H1 (cell line): ENCODE data around the gene CUTA. TPM values are rescaled to one million over a fixed set of nuclear protein-coding genes. Genes with fewer than 3 reads are reported as not detected.

Experiments used
- CTCF ChIA-PET: fragments of 300-600 bp; sonication (Branson Sonifier 250); formaldehyde crosslinking; loops from one replicate; lab custom pipeline; 2021; ENCODE audit not compliant: partially characterized antibody; lab: Charles Lee
- POLR2A ChIA-PET: fragments of 300-600 bp; sonication (Branson Sonifier 250); formaldehyde crosslinking; loops from one replicate; lab custom pipeline; 2021; ENCODE audit warnings: inconsistent platforms; ENCODE audit not compliant: partially characterized antibody; lab: Charles Lee
- DNase-seq, 2 experiments: peaks; one replicate each; pipeline versions ENCODE4 v3.0.0 to v3.0.0-alpha.2; 2010 to 2022; ENCODE audit warnings: low spot score in 2 of 2, low read depth in 1 of 2, mixed read lengths in 1 of 2
- FAIRE-seq: peaks from 2 replicates; lab custom pipeline; 2011; peaks lifted over from hg19 to GRCh38; lab: Jason Lieb, UNC
- H2AFZ ChIP-seq: 2 replicates; pipeline ENCODE4 v1.8.1; 2012; ENCODE audit warnings: low read length, inconsistent platforms
- H2AK5ac ChIP-seq: 2 replicates; pipeline ENCODE4 v1.6.1; 2013; ENCODE audit warnings: low read depth, low read length
- H2BK120ac ChIP-seq: replicated peaks from 2 replicates; pipeline ENCODE3; 2013; ENCODE audit warnings: low read depth, low read length, inconsistent platforms
- H2BK12ac ChIP-seq: 2 replicates; pipeline ENCODE4 v1.6.1; 2013; ENCODE audit warnings: low read depth, low read length
- H2BK15ac ChIP-seq: 2 replicates; pipeline ENCODE4 v1.6.1; 2013; ENCODE audit warnings: low read length
- H2BK20ac ChIP-seq: 2 replicates; pipeline ENCODE4 v1.6.1; 2013; ENCODE audit warnings: low read length
- H2BK5ac ChIP-seq: 2 replicates; pipeline ENCODE4 v1.6.1; 2013; ENCODE audit warnings: low read depth, low read length
- H3K14ac ChIP-seq: 2 replicates; pipeline ENCODE4 v1.6.1; 2013; ENCODE audit warnings: inconsistent platforms; ENCODE audit not compliant: insufficient read length
- H3K18ac ChIP-seq: 2 replicates; pipeline ENCODE4 v1.6.1; 2013; ENCODE audit warnings: low read length; ENCODE audit errors: extremely low read depth
- H3K23ac ChIP-seq: 2 replicates; pipeline ENCODE4 v1.6.1; 2013; ENCODE audit warnings: inconsistent platforms; ENCODE audit not compliant: insufficient read length
- H3K23me2 ChIP-seq: 2 replicates; pipeline ENCODE4 v1.6.1; 2013; ENCODE audit warnings: low read depth, low read length
- H3K27ac ChIP-seq: 2 replicates; pipeline ENCODE4 v1.6.1; 2011; ENCODE audit warnings: low read depth, low read length, inconsistent platforms
- H3K27me3 ChIP-seq, 4 experiments: replicated peaks in 1 of 4; 1 replicate in 1 of 4; 2 replicates in 3 of 4; pipeline versions ENCODE4 v1.6.1 to v1.8.1; 2011 to 2013; ENCODE audit warnings: low read length in 3 of 4, mild to moderate bottlenecking in 3 of 4, inconsistent platforms in 2 of 4, mixed read lengths in 2 of 4, moderate library complexity in 1 of 4; ENCODE audit not compliant: control insufficient read depth in 3 of 4, insufficient read depth in 3 of 4; ENCODE audit errors: extremely low read depth in 1 of 4
- H3K36me3 ChIP-seq, 4 experiments: 2 replicates each; pipeline versions ENCODE4 v1.6.1 to v1.8.1; 2011 to 2013; ENCODE audit warnings: mild to moderate bottlenecking in 4 of 4, low read length in 3 of 4, moderate library complexity in 2 of 4, control low read depth in 1 of 4, inconsistent platforms in 1 of 4; ENCODE audit not compliant: insufficient read depth in 4 of 4, control insufficient read depth in 2 of 4
- H3K4ac ChIP-seq: replicated peaks from 2 replicates; pipeline ENCODE3; 2013; ENCODE audit warnings: low read length, low read depth, mixed read lengths, inconsistent platforms; ENCODE audit not compliant: insufficient read length
- H3K4me1 ChIP-seq, 4 experiments: replicated peaks in 1 of 4; 1 replicate in 1 of 4; 2 replicates in 3 of 4; pipeline versions ENCODE4 v1.6.1 to v1.8.1; 2011 to 2013; ENCODE audit warnings: low read length in 3 of 4, inconsistent platforms in 2 of 4, mixed read lengths in 1 of 4; ENCODE audit not compliant: insufficient read depth in 4 of 4, control insufficient read depth in 3 of 4
- H3K4me2 ChIP-seq, 2 experiments: 2 replicates each; pipeline versions ENCODE4 v1.6.1 to v1.8.1; 2011 to 2013; ENCODE audit warnings: low read depth in 2 of 2, low read length in 2 of 2, control low read depth in 1 of 2, inconsistent platforms in 1 of 2, mild to moderate bottlenecking in 1 of 2; ENCODE audit not compliant: insufficient read depth in 1 of 2
- H3K4me3 ChIP-seq, 4 experiments: fragments of 200-600, 300-600 bp in 1 of 4; sonication (generic), shearing (Covaris generic), sonication (Bioruptor Twin) in 1 of 4; 2 replicates each; pipeline versions ENCODE4 v1.5.1 to v1.8.1; 2011 to 2016; ENCODE audit warnings: low read length in 4 of 4, low read depth in 3 of 4, control low read depth in 2 of 4, inconsistent platforms in 2 of 4, mild to moderate bottlenecking in 2 of 4, mixed read lengths in 1 of 4, moderate library complexity in 1 of 4; ENCODE audit not compliant: insufficient read depth in 2 of 4; ENCODE audit errors: extremely low read depth in 1 of 4
- H3K56ac ChIP-seq: replicated peaks from 2 replicates; pipeline ENCODE3; 2013; ENCODE audit warnings: low read depth, mild to moderate bottlenecking, mixed read lengths, low read length, inconsistent platforms; ENCODE audit not compliant: insufficient read length
- H3K79me1 ChIP-seq: 2 replicates; pipeline ENCODE4 v1.6.1; 2013; ENCODE audit warnings: low read depth, low read length, control low read depth
- H3K79me2 ChIP-seq, 2 experiments: 2 replicates each; pipeline versions ENCODE4 v1.6.1 to v1.8.1; 2012 to 2013; ENCODE audit warnings: low read length in 2 of 2, mild to moderate bottlenecking in 2 of 2, inconsistent platforms in 1 of 2; ENCODE audit not compliant: insufficient read depth in 2 of 2, control insufficient read depth in 1 of 2
- H3K9ac ChIP-seq, 4 experiments: replicated peaks in 1 of 4; 1 replicate in 1 of 4; 2 replicates in 3 of 4; pipeline versions ENCODE4 v1.6.1 to v1.8.1; 2011 to 2013; ENCODE audit warnings: low read depth in 3 of 4, low read length in 3 of 4, control low read depth in 2 of 4, mild to moderate bottlenecking in 2 of 4, moderate library complexity in 2 of 4, inconsistent platforms in 1 of 4; ENCODE audit errors: extremely low read depth in 1 of 4
- H3K9me3 ChIP-seq, 2 experiments: 2 replicates each; pipeline versions ENCODE4 v1.6.1 to v1.8.1; 2012 to 2013; ENCODE audit warnings: mild to moderate bottlenecking in 2 of 2, moderate library complexity in 2 of 2, control low read depth in 1 of 2, inconsistent platforms in 1 of 2, low read depth in 1 of 2, low read length in 1 of 2, mixed read lengths in 1 of 2; ENCODE audit not compliant: insufficient read depth in 2 of 2
- H4K20me1 ChIP-seq, 2 experiments: replicated peaks in 1 of 2; 2 replicates each; pipeline versions ENCODE3 to v1.8.1; 2011 to 2013; ENCODE audit warnings: inconsistent platforms in 2 of 2, low read length in 2 of 2, mild to moderate bottlenecking in 1 of 2; ENCODE audit not compliant: insufficient read depth in 2 of 2, control insufficient read depth in 1 of 2
- H4K5ac ChIP-seq: 2 replicates; pipeline ENCODE4 v1.6.1; 2013; ENCODE audit warnings: low read length, low read depth, mixed read lengths, inconsistent platforms; ENCODE audit not compliant: insufficient read length
- H4K8ac ChIP-seq: 2 replicates; pipeline ENCODE4 v1.8.0; 2013; ENCODE audit warnings: mild to moderate bottlenecking, moderate library complexity, low read length, inconsistent platforms; ENCODE audit not compliant: insufficient read depth; ENCODE audit errors: extremely low read depth
- H4K91ac ChIP-seq: replicated peaks from 2 replicates; pipeline ENCODE3; 2013; ENCODE audit warnings: low read length, mixed read lengths, inconsistent platforms; ENCODE audit not compliant: insufficient read length
- CBX8 ChIP-seq: fragments of 300-800, 300-1000 bp; sonication (generic); IDR thresholded peaks from 2 replicates; pipeline ENCODE4 v1.7.1; 2016; ENCODE audit warnings: low read depth, low read length, borderline replicate concordance
- SIN3A ChIP-seq, 2 experiments: IDR thresholded peaks in 1 of 2; conservative IDR thresholded peaks in 1 of 2; 2 replicates each; pipeline ENCODE4 v1.6.1; 2011 to 2012; ENCODE audit warnings: low read length in 2 of 2, improper control_type of control experiment in 1 of 2, low read depth in 1 of 2, mild to moderate bottlenecking in 1 of 2
- SP1 ChIP-seq: IDR thresholded peaks from 2 replicates; pipeline ENCODE4 v1.6.1; 2011; ENCODE audit warnings: low read depth, low read length
- SP2 ChIP-seq: IDR thresholded peaks from 2 replicates; pipeline ENCODE4 v1.6.1; 2012; ENCODE audit warnings: mild to moderate bottlenecking, low read length, inconsistent platforms
- TAF7 ChIP-seq: optimal IDR thresholded peaks from 2 replicates; pipeline ENCODE3; 2011; ENCODE audit warnings: low read depth, mild to moderate bottlenecking, inconsistent platforms, low read length, moderate library complexity, borderline replicate concordance
- WGBS, 2 experiments: shearing (Covaris generic) in 1 of 2; methylation state at CpG; one replicate each; pipeline versions ENCODE4 v1.1.6 to v1.1.7; 2013 to 2015; ENCODE audit warnings: low lambda C conversion rate in 2 of 2, mixed read lengths in 2 of 2, inconsistent platforms in 1 of 2, low coverage in 1 of 2, missing lambda C conversion rate in 1 of 2; ENCODE audit not compliant: insufficient replicate concordance in 2 of 2, insufficient coverage in 1 of 2, insufficient read length in 1 of 2; ENCODE audit errors: extremely low coverage in 1 of 2, missing lambda C conversion rate in 1 of 2; 5-methylcytosine and 5-hydroxymethylcytosine counted together
- long read RNA-seq, 2 experiments: library from RNA in 1 of 2; library from capped mRNA in 1 of 2; stranded (forward); transcript quantifications; one replicate each; pipeline ENCODE4 v2.0.0, GENCODE V29; 2021; ENCODE audit warnings: inconsistent platforms in 1 of 2
- polyA minus RNA-seq, 3 experiments: library from RNA; depleted of rRNA, polyadenylated mRNA; stranded (reverse); fragments of >200 nt; gene quantifications; 1 replicate in 2 of 3; 2 replicates in 1 of 3; pipeline ENCODE4 v1.2.3, GENCODE V29; 2011
- polyA plus RNA-seq, 7 experiments: library from polyadenylated mRNA; depleted of rRNA in 3 of 7; stranded (reverse) in 5 of 7; unstranded in 2 of 7; fragments of >200 nt in 5 of 7; fragments of 200-250 nt in 2 of 7; gene quantifications; 1 replicate in 5 of 7; 2 replicates in 1 of 7; 4 replicates in 1 of 7; pipeline versions ENCODE4 v1.2.1 to v1.2.3, GENCODE V29; 2011 to 2013; ENCODE audit warnings: missing spikeins in 2 of 7, mixed read lengths in 2 of 7
- total RNA-seq: library from RNA; stranded (reverse); fragmentation: NEBNext Ultra II Directional; extraction: Animal tissue kit (Norgen Biotek cat#: 25700); gene quantifications from 2 replicates; pipeline ENCODE4 v1.2.1, GENCODE V29; 2021

The CUTA gene
- total RNA-seq (297 and 315 TPM in 2 replicates), polyA plus RNA-seq (2011; rRNA removed) (460 and 671 TPM in 2 replicates), polyA minus RNA-seq (2011; rRNA and poly(A)+ RNA removed) (124 and 127 TPM in 2 replicates)
- polyA plus RNA-seq (2011; cell fraction: cytosol; rRNA removed): 337 TPM
- polyA plus RNA-seq (2011; cell fraction: nucleus; rRNA removed): 468 TPM
- 398 to 459 TPM (median 420 TPM) in 4 replicates for polyA plus RNA-seq (2012, experiment 1 of 2)
- polyA plus RNA-seq (2012, experiment 2 of 2): 679 TPM
- 486 TPM for polyA plus RNA-seq (2013, experiment 1 of 2)
- 464 TPM for polyA plus RNA-seq (2013, experiment 2 of 2)
- polyA minus RNA-seq (2011; cell fraction: cytosol; rRNA and poly(A)+ RNA removed): 103 TPM
- 92.0 TPM for polyA minus RNA-seq (2011; cell fraction: nucleus; rRNA and poly(A)+ RNA removed)
- long read RNA-seq, experiment 1, transcript CUTA-203 (6 exons, 937 nt): minor isoform, 43 of 257 reads
- long read RNA-seq, experiment 1, transcript CUTA-210 (6 exons, 769 nt): minor isoform, 50 of 257 reads
- long read RNA-seq, experiment 1, transcript CUTA-214 (6 exons, 661 nt): minor isoform, 22 of 257 reads
- long read RNA-seq, experiment 1, transcript CUTA-205 (5 exons, 1,054 nt): major isoform, 114 of 257 reads
- long read RNA-seq, experiment 1, partial matches to known transcripts: 8 of 257 reads
- long read RNA-seq, experiment 1, other reads (novel, unspliced or antisense): 17 of 257 reads
- long read RNA-seq, experiment 2, transcript CUTA-210 (6 exons, 769 nt): minor isoform, 5 of 158 reads
- long read RNA-seq, experiment 2, transcript CUTA-214 (6 exons, 661 nt): minor isoform, 8 of 158 reads
- long read RNA-seq, experiment 2, transcript CUTA-205 (5 exons, 1,054 nt): major isoform, 107 of 158 reads
- long read RNA-seq, experiment 2, transcript CUTA-203 (6 exons, 937 nt): minor isoform, 17 of 158 reads
- long read RNA-seq, experiment 2, partial matches to known transcripts: 2 of 158 reads
- long read RNA-seq, experiment 2, other reads (novel, unspliced or antisense): 14 of 158 reads

GRCh38 chr6:33417903-33418689 lies at the start of gene CUTA:
Gene CUTA (minus strand): TSS chr6:33418107. CDS start chr6:33418000, 107 bp downstream.
- Histone ChIP-seq H3K27ac (peak within 1 kb of the TSS; percentile 89), H3K36me3 (peaks cover 7 to 35% (median 25%) of the 10 kb centered on the region in 4 experiments; a peak in 7 of 8 replicates), H3K18ac (peak within 1 kb of the TSS; percentile 72), H3K79me1 (peaks cover 12% of the 10 kb centered on the region; the same call in 1 of the 2 replicates), H3K27me3 (no peaks in the 10 kb centered on the region), H3K9me3 (no peaks in the 10 kb centered on the region), H3K4me3 (peak within 1 kb of the TSS; percentile 75 to 99 (median 93)), H3K79me2 (peaks cover 19 to 50% of the 10 kb centered on the region in 2 experiments), H2BK120ac (peak within 1 kb of the TSS; percentile 66), H2AFZ (no peak within 1 kb of the TSS; the same call in 1 of the 2 replicates), H3K4me2 (peak within 1 kb of the TSS; percentile 89 to 93), H2AK5ac (peak within 1 kb of the TSS; percentile 79), H3K4me1 (peaks cover 8 to 34% (median 15%) of the 10 kb centered on the region in 4 experiments), H2BK12ac (peak within 1 kb of the TSS; percentile 45; the same call in 1 of the 2 replicates), H4K91ac (peak within 1 kb of the TSS; percentile 85), H3K9ac (peak within 1 kb of the TSS; percentile 75 to 89 (median 86)), H2BK5ac (peak within 1 kb of the TSS; percentile 81), H2BK20ac (no peak within 1 kb of the TSS), H4K8ac (peak within 1 kb of the TSS; percentile 76; the same call in 1 of the 2 replicates), H4K5ac (peak within 1 kb of the TSS; percentile 42), H3K23me2 (peaks cover 21% of the 10 kb centered on the region), H4K20me1 (peaks cover 4 to 17% of the 10 kb centered on the region in 2 experiments), H3K14ac (no peak within 1 kb of the TSS), H3K56ac (peak within 1 kb of the TSS; percentile 43), H3K4ac (peak within 1 kb of the TSS; percentile 30), H2BK15ac (peak within 1 kb of the TSS; percentile 8; the same call in 1 of the 2 replicates), H3K23ac (no peak within 1 kb of the TSS)
- 4% methylated on average over 43 of the region's 51 CpGs; no CpG with 5 or more reads in 1 of the 2 experiments for WGBS, 2 experiments
- POLR2A ChIA-PET: interaction anchor here (0.6 to 4.4 kb wide), 14 partner anchors 8 to 213 kb away, joined by 3 to 82 read pairs (median 6); partner anchors contain the start of genes B3GALT4, RPS18, VPS52 and ZBTB22
- peak; percentile 92 to 99 for DNase-seq
- CTCF ChIA-PET: interaction anchor here (0.6 to 5.7 kb wide), 8 partner anchors 7 to 121 kb away, joined by 3 to 37 read pairs (median 4); partner anchors contain the start of gene ZBTB22
- FAIRE-seq: peak; percentile 82
- TF ChIP-seq TAF7 (peak; percentile 47), CBX8 (no peak), SP2 (no peak), SIN3A (conservative IDR thresholded peaks at IDR 0.05 in 1 of 2, IDR thresholded peaks at IDR 0.05 in 1 of 2; ENCODE audit: low read depth in 1 of 2, low read length in 2 of 2) (peak; percentile 78 to 83; a peak in 2 of 4 replicates), SP1 (0 out of 2 replicates have a peak, but pooled peaks have one; percentile 32)
